Stromal cell of bone marrow (primary cell): Measurements from ENCODE around the gene ALLC.
A peak's percentile ranks its signal among the peaks of the same experiment; 100 is the strongest.

Experiments used
- DNase-seq: peaks from one replicate; pipeline ENCODE4 v3.0.0-alpha.2; 2012; ENCODE audit warnings: low read depth

Gene ALLC

GRCh38 chr2:3679180-3679579 is 21.2 kb downstream of the ALLC start:
- DNase-seq = no peak

GRCh38 chr2:3679616-3680393 is 21.8 kb downstream of the ALLC start:
- no peak for DNase-seq

DNA sequence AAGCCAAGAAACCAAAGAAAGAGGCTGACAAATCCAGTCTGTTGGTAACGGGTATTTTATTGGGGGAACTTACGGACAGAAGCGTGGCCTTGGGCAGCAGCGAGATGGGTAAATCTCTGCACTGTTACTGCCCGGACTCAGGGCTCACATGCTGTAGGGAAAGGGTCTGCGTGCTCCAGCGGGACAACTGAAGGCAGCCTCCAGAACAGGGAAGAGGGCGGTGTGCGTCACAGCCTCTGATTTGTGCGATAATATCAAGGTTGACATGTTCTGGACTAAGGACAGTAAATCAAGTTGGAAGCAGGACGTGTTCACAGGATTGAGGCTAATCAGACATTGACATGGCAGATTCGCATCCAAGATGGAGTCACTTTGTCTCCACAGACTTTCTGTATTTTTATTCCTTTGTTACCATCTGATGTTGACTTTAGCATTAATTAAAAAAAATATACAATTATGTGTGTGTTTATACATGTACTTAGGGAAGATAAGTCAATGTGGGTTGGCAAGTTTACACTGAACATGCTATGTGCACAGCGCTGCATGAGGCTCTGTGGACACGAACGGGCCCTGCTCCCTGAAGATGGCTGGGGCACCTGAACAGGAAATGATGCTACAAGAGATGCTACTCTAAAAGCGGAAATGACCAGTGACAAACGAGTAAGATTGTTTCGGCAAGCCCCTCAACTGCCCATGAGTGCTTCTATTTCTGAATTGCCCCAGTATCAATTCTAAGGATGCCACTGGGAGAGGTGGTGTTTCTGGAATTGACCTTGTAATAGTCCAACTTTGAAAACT is 22.7 kb downstream of the ALLC start:
- DNase-seq = no peak

DNA sequence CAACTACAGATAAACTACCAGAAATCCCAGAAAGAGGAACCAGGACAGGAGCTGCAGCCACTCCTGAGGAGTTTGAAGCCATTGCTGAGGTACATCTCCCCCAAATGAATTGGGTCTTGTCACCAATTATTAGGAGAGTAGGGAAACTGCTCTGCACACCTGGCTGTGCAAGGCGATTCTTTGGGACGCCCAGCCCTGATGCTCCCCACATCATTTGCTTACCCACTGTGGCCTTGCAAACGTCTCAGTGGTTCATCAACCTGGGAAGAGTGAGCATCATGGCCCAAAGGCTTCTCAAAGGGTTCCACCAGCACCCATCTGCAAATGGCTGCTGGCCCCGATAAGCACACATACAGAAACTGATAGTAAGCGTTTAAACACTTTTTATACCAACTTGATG is 23.6 kb downstream of the ALLC start:
- no peak for DNase-seq

GRCh38 chr2:3682811-3683210 is 24.8 kb downstream of the ALLC start:
- DNase-seq = no peak

DNA sequence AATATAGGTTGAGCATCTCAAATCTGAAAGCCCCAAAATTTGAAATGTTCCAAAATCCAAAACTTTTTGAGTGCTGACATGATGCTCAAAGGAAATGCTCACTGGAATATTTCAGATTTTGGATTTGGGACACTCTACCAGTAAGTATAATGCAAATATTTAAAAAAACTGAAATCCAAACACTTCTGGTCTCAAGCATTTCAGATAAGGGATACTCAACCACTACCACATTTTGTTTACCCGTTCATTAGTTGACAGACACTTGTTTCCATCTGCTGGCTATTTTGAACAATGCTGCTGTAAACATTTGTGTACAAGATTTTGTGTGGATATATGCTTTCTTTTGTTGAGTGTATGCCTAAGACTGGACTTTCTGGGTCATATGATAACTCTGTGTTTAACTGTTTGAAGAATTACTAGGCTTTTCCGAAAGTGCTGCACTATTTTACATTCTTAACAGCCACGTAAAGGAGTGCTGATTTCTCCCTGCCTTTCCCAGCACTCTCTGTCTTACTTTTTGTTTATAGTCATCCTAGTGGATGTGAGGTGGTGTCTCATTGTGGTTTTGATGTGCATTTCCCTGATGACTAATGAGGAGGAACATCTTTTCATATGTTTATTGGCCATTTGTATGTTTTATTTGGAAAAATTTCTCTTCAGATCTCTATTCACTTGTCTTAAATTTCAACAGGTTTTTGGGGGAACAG is 25.9 kb downstream of the ALLC start:
- DNase-seq = no peak

DNA sequence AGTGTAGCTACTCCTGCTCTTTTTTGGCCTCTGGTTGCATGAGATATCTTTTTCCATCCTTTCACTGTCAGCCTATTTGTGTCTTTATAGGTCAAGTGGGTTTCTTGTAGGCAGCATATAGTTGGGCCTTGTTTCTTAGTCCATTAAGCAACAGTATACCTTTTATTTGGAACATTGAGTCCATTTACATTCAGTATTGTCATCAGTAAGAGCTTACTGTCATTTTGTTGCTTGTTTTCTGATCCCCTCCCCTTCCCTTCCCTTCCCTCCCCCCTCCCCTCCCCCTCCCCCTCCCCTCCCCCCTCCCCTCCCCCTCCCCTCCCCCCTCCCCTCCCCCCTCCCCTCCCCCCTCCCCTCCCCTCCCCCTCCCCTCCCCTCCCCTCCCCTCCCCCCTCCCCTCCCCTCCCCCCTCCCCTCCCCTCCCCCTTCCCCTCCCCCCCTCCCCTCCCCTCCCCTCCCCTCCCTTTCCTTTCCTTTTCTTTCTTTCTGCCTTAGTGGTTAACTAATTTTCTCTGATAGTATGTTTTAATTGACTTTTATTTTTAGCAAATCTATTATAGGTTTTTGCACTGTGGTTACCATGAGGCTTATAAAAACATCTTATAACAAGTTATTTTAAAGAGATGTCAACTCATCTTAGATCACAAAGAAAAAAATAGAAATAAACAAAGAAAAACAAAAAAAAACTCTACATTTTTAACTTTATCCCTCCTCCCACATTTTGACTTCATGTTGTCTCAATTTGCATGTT is 32.2 kb downstream of the ALLC start:
- DNase-seq = no peak

DNA sequence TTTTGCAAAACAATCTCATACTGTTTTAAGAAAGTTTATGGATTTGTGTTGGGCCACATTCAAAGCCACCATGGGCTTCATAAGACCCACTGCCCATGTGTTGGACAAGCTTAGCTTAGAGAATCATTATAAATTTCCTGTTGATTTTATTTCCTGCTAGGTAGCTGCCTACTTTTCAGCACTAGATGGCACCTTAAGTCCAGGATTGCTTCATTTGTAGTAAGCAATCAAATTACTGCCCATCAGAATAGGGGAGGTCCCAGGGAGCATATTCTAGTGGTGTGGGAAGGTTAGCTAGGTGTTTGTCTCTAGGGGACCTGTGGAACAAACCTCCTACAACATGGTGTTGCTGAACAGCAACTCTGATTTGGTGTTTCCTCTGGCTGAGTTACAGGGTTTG is 34.4 kb downstream of the ALLC start:
- DNase-seq = peak; percentile 0

DNA sequence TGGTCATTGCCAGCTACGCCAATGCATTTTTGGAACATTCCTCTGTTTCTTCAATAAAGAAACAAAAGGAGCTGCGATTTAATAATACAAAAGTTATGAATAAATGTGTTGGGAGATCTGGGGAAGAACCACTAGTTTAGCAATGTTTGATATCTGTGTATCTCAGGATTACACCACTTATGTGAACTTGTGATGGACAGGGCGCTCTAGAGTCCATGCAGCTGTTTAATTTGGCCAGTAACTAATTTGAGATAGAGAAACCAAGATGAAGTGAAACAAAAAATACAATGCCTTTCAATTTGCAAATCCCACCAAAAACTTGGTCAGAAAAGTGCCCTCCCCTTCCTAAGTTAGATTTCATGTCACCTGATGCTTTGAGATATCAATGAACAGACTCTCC is 38.5 kb downstream of the ALLC start:
- no peak for DNase-seq

- DNase-seq = no peak
These were observed 43.1 kb downstream of the ALLC start for GRCh38 chr2:3701071-3701470.

DNA sequence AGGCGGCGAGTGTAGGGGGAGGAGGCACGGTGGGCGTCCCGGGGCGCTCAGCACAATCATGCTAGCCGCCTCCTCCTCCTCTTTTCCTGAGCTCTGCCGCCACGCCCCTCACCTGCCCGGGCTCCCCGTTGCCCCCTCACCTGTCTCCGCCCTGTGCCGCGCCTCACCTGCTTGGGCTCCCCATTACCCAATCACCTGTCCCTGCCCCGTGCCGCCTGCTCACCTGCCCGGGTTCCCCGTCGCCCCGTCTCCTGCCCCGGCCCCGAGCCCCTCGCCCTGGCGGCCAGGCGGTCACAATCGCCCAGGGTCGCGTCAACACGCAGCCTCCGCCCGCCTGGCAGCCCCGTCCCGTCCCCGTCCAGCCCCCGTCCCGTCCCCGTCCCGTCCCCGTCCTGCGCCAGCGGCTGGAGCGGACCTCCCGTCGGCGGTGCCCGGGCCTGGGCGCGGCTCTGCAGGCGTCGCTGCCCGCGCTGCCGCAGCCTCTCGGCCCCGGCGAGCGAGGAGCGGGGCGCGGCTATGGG is 45.3 kb downstream of the ALLC start, which contains the start of gene DCDC2C:
Gene DCDC2C (plus strand): TSS at position 340 of the 521 bp plus-strand sequence. CDS start 177 bp downstream, at position 517.
- DNase-seq = no peak

- no peak for DNase-seq
These were observed 45.9 kb downstream of the ALLC start for GRCh38 chr2:3703757-3704355.

DNA sequence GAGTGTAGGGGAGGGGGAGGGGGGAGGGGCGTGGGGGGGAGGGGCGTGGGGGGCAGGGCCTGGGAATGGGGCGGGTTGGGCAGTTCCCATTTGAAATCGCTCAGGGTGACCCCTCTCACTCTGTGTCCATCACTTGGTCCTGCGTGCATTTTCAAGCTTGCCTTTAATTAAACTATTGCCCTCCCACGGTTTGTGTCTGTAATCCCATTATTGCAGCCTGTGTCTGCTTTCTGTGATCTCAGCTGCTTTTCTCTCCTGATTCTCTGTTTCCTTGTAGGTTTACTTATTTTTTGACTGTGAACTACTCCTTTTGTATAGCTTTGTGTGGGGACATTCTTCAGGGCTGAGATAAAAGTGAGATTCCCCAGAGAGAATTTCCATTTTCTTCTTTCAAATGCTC is 46.7 kb downstream of the ALLC start:
- DNase-seq = no peak

- DNase-seq = no peak
These were observed 47.8 kb downstream of the ALLC start for GRCh38 chr2:3705782-3706181.

DNA sequence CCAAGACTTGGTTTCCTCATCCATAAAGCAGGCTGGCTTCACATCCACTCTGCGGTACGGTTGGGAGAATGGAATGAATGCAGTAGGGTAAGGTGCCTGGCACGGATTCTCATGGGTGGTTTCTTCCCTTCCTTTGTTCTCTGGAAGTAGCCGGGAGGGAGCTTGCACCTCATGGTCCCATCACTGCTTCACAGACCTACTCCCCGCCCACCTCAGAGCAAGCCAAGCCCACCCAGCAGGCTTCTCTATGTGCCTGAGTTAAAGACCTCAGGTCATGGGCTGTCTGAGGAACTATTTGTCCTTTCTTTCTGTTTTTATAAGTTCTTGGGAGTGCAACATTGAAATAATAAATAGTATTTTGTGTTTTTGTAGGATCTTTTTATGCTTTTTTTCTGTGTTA is 48.9 kb downstream of the ALLC start:
- DNase-seq = no peak

- no peak for DNase-seq
These were observed 50.6 kb downstream of the ALLC start for GRCh38 chr2:3708576-3708975.

DNA sequence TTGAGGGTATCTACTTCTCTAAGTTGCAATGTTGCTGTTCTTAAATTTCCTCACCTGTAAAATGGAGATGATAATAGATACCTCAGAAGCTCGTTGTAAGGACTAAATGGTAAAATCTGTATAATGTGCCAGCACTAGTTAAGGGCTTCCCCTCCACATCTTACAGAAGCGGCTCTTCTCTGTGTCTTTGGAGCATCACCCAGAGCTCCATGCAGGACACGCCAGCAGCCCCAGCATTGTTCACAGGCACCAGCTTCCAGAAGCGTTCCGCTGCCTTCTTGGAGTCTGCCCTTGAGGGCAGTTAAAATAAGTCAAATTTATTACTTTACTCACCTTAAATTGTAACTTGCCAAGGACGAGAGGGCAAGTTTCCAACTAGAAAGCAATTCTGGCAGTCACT is 51.2 kb downstream of the ALLC start:
- DNase-seq = no peak

GRCh38 chr2:3712424-3712823 is 54.4 kb downstream of the ALLC start:
- DNase-seq = no peak

DNA sequence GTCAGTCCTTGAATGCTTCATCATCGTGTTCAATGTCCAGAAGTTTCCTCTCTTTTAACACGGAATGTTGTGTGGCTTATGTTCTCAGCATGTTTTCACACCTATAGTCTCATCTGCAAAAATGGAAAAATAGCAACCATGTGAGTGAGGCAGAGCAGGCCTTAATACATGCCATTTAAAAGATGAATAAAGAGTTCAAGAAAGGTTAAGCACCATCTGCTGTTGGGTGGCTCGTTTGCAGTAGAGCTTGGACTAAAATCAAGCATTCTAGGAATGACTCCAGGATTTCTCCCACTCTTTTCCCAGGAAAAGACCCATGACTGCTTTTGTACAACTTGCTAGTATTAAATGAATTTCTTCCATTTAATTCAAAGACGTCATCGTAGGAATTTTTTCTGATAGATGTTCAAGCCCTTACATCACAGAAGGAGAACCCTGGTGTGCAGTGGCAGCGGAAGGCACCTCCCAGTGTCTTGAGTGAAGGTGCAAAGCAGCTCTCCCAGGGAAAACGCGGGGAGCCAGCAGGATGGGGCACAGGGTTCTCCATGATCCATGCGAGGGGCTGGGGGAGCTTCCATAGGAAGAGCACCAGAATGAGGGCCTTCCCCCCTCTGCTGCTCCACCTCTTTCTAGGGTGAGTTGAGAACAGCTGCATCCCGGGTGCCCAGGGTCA is 55.0 kb downstream of the ALLC start:
- DNase-seq = no peak

GRCh38 chr2:3718679-3719078 is 60.7 kb downstream of the ALLC start:
- no peak for DNase-seq

GRCh38 chr2:3725002-3725401 is 67.0 kb downstream of the ALLC start:
- DNase-seq = no peak
